Pons (tissue), 1 donor: ENCODE measurements around the gene MYO16.

Experiments
- DNase-seq: peaks from one replicate; pipeline ENCODE4 v3.0.0-alpha.2; 2016; ENCODE audit warnings: low spot score

Gene MYO16

GRCh38 chr13:109154546-109154945, 525.1 kb downstream of the MYO16 start:
- DNase-seq = no peak

GRCh38 chr13:109154966-109155761, 525.8 kb downstream of the MYO16 start:
- no peak for DNase-seq

GRCh38 chr13:109156181-109156935, 526.9 kb downstream of the MYO16 start:
- DNase-seq = no peak

- no peak for DNase-seq
Observed at GRCh38 chr13:109157275-109157674, 527.9 kb downstream of the MYO16 start.

- DNase-seq = no peak
Observed at GRCh38 chr13:109158383-109158782, 529.0 kb downstream of the MYO16 start.

GRCh38 chr13:109159650-109160309, 530.4 kb downstream of the MYO16 start:
- DNase-seq = peak; percentile 26

GRCh38 chr13:109160357-109160756, 530.9 kb downstream of the MYO16 start:
- no peak for DNase-seq

- peak; percentile 61 for DNase-seq
Observed at GRCh38 chr13:109160887-109161669, 531.7 kb downstream of the MYO16 start.

- DNase-seq = peak; percentile 40
Observed at GRCh38 chr13:109162248-109163036, 533.0 kb downstream of the MYO16 start.

- DNase-seq = no peak
Observed at GRCh38 chr13:109163037-109163379, 533.6 kb downstream of the MYO16 start.

- no peak for DNase-seq
Observed at GRCh38 chr13:109165417-109165904, 536.0 kb downstream of the MYO16 start.

- DNase-seq = no peak
Observed at GRCh38 chr13:109166804-109167203, 537.4 kb downstream of the MYO16 start.

GRCh38 chr13:109172136-109172535, 542.7 kb downstream of the MYO16 start:
- DNase-seq = no peak

GRCh38 chr13:109175666-109176065, 546.3 kb downstream of the MYO16 start:
- no peak for DNase-seq

- peak; percentile 54 for DNase-seq
Observed at GRCh38 chr13:109180905-109181425, 551.6 kb downstream of the MYO16 start.

GRCh38 chr13:109182777-109183465, 553.5 kb downstream of the MYO16 start:
- no peak for DNase-seq

GRCh38 chr13:109191413-109191812, 562.0 kb downstream of the MYO16 start:
- no peak for DNase-seq

GRCh38 chr13:109192306-109192705, 562.9 kb downstream of the MYO16 start:
- DNase-seq = no peak

GRCh38 chr13:109196948-109197347, 567.5 kb downstream of the MYO16 start:
- no peak for DNase-seq

- DNase-seq = no peak
Observed at GRCh38 chr13:109198585-109198984, 569.2 kb downstream of the MYO16 start.
